Suprapubic skin (tissue), 4 donors: ENCODE results near the gene ANKRD11.

Experiments
- CTCF ChIP-seq, 2 donors: fragments of 200-600 bp in 1 of 2; fragments of 450-650 bp in 1 of 2; sonication (generic) in 1 of 2; IDR thresholded peaks; one replicate each; pipeline ENCODE4 v1.5.1; 2016 to 2019; ENCODE audit warnings: antibody characterized with exemption in 2 of 2, mild to moderate bottlenecking in 1 of 2, moderate library complexity in 1 of 2
- EP300 ChIP-seq: sonication (generic); formaldehyde crosslinking; IDR thresholded peaks from one replicate; pipeline ENCODE4 v1.6.1; 2017; ENCODE audit warnings: antibody characterized with exemption
- POLR2A ChIP-seq, 2 donors: fragments of 450-650 bp; IDR thresholded peaks; one replicate each; pipeline ENCODE4 v1.6.1; 2017; ENCODE audit warnings: antibody characterized with exemption in 2 of 2, mild to moderate bottlenecking in 2 of 2, moderate library complexity in 2 of 2
- POLR2AphosphoS5 ChIP-seq, 3 donors: sonication (generic); formaldehyde crosslinking; IDR thresholded peaks; one replicate each; pipeline ENCODE4 v1.6.1; 2017; ENCODE audit warnings: antibody characterized with exemption in 3 of 3

- TF ChIP-seq CTCF (IDR thresholded peaks at IDR 0.05) (no peak), POLR2AphosphoS5 (IDR thresholded peaks at IDR 0.05) (no peak), POLR2A (IDR thresholded peaks at IDR 0.05) (no peak), EP300 (no peak)
Observed at GRCh38 chr16:89529097-89529496, 38.7 kb upstream of the ANKRD11 start.
